Right cardiac atrium (tissue), 5 donors: ENCODE data around the gene FSHR. TPM values are rescaled to one million over a fixed set of nuclear protein-coding genes. Genes with fewer than 3 reads are reported as not detected.

Experiments used
- ATAC-seq, 2 donors: fragments of 200-7000 bp; cut with Tn5 transposase; one replicate each; pipeline versions ENCODE4 v1.8.0 to v1.9.1; 2020; ENCODE audit warnings: moderate library complexity in 2 of 2, mild to moderate bottlenecking in 1 of 2
- DNase-seq, 3 donors: peaks; one replicate each; pipeline ENCODE4 v3.0.0-alpha.2; 2020
- H3K27ac ChIP-seq: one replicate; pipeline ENCODE4 v1.5.1; 2013; ENCODE audit warnings: mild to moderate bottlenecking, low read length, control low read depth, moderate library complexity
- H3K27me3 ChIP-seq: one replicate; pipeline ENCODE4 v1.6.1; 2013; ENCODE audit not compliant: control insufficient read depth, insufficient read depth
- H3K4me1 ChIP-seq: one replicate; pipeline ENCODE4 v1.6.1; 2013; ENCODE audit warnings: low read length; ENCODE audit not compliant: control insufficient read depth, insufficient read depth
- H3K4me3 ChIP-seq: one replicate; pipeline ENCODE4 v1.5.1; 2013; ENCODE audit warnings: low read length, control low read depth
- H3K9me3 ChIP-seq: one replicate; pipeline ENCODE4 v1.6.1; 2013; ENCODE audit warnings: low read length; ENCODE audit not compliant: control insufficient read depth
- WGBS: extraction: QIAGEN DNeasy Blood & Tissue Kit; methylation state at CpG from one replicate; pipeline ENCODE4 v1.1.7; 2013; 5-methylcytosine and 5-hydroxymethylcytosine counted together
- intact Hi-C, 4 donors: fragments of 100-400 bp; cut with DNase I; formaldehyde crosslinking; loops; one replicate each; pipeline versions ENCODE4 v1.11.0 to v1.14.0; 2022 to 2023
- polyA plus RNA-seq: library from polyadenylated mRNA; stranded (reverse); fragments of 200-250 nt; gene quantifications from one replicate; pipeline ENCODE4 v1.2.3, GENCODE V29; 2013
- total RNA-seq, 4 donors: library from RNA; stranded (reverse); fragmentation: NEBNext Ultra II Directional; extraction: Animal tissue kit (Norgen Biotek cat#: 25700); gene quantifications; one replicate each; pipeline ENCODE4 v1.2.1, GENCODE V29; 2021
- donor health status: healthy with polysubstance abuse.
- donor health status: DM: no; HTN: yes; CAD: no.
- donor health status: DM: no; HTN: no; CAD: no.
- donor health status: DM: no; HTN: yes; CAD: no; lungs with severe emphysema.
- donor health status: DM: yes; HTN: yes; CAD: no.

FSHR gene
- total and polyA plus RNA-seq, 5 donors = 0.11 to 0.39 (median 0.22) TPM; not detected in 1

DNA sequence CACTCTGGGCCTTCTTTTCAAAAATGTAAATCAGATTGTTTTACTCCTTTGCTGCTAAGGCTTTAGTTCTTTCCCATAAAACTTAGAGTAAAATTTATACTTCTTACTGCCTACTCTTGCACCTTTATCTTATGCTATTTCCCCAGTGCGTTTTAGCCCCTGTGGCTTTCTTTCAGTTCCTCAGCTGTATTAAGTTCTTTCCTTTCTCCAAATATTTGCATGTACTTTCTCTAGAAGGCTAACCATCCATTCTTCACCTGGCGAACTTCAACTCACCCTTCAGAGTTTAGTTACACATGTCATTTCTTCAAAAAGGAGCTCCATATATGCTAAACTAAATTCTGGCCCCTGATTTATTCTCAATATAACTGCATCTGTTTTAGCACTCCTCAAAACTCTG lies 160.7 kb downstream of the FSHR start:
- Histone ChIP-seq H3K27me3 (no peaks in the 10 kb centered on the region), H3K27ac (no peak overlapping the region), H3K4me1 (no peaks in the 10 kb centered on the region), H3K9me3 (no peaks in the 10 kb centered on the region), H3K4me3 (no peak overlapping the region)
- intact Hi-C loops = no loop called here
- DNase-seq (no peak), ATAC-seq (no peak)
- 74% methylated on average over 2 of the region's 2 CpGs for WGBS

DNA sequence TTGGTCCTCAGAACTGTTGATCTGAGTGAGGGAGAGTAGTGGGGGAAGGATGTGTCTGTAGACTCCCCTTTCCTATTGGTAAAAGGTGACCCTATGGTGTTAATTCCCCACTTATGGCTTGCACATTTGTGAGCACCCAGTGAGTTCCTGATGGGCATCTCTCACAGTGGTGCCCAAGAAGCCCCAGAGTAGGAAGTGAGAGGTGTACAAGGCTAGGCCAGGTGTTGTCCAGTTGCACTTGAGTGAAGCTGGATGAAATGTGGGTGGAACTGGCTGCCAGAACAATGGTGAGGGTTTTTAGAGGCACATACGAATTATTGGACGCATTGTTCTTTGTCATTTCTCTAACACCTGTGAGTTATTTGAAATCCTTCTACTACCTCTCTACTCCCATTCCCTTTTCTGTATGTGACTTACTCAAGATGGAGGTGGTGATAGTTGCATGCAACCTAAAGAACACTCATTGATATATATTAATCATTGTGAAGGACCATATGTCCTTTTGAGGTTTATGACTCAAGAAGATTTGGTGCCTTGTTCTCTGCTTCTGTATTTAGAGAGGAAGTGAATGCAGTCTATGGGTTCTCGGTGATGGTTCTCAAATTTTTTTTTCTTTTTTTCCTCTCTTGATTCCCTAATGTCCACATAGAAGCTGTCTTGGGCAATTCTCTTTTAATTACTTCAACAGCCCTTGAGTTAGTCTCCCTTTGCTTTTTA lies 162.7 kb downstream of the FSHR start:
- Histone ChIP-seq H3K9me3 (no peaks in the 10 kb centered on the region), H3K4me3 (no peak overlapping the region), H3K27me3 (no peaks in the 10 kb centered on the region), H3K27ac (no peak overlapping the region), H3K4me1 (no peaks in the 10 kb centered on the region)
- ATAC-seq (no peak), DNase-seq (no peak)
- intact Hi-C loops = no loop called here
- 89% methylated on average over 3 of the region's 3 CpGs for WGBS

DNA sequence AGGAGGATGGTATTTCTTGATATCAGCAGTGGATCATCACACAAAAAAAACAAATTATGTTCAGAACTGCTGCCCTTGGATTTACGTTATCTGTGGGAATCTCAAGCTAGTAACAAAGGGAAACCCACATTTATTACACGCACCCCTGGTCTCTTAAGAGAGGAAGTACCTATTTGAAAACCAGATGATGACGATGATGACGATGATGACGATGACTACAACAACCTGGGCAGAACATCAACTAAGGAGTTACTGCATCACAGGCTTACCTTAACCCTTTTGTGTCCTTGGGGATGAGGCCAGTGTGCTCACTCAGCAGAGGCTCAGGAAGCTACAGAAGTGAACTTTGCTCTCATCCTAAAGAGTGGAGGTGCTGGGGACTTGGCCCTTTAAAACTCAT lies 169.4 kb downstream of the FSHR start:
- 60% methylated on average over 5 of the region's 5 CpGs for WGBS
- no peak overlapping the region for H3K27ac ChIP-seq
- ATAC-seq (no peak), DNase-seq (no peak)
- no peaks in the 10 kb centered on the region for H3K9me3 ChIP-seq
- intact Hi-C loops = no loop called here
- no peaks in the 10 kb centered on the region for H3K4me1 ChIP-seq
- H3K27me3 ChIP-seq = no peaks in the 10 kb centered on the region
- no peak overlapping the region for H3K4me3 ChIP-seq

DNA sequence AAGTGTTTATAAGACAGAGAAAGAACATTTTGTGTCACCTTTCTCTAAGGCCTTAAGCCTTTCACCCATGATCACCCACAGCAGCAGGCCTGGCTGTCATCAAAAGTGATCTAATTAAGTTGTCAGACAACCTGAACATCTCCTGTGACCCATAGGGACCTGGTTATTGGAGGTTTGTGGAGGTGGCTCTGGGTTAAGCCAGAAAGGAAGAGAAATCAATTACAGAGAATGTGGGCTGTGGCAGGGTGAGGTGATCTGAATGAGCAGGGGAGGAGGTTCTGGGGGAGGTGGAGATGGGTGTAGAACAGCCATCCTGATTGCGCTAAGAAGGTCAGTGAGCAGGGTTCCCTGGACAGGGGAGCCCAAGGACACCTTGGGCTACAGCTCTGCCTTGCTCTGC lies 170.8 kb downstream of the FSHR start:
- no peak overlapping the region for H3K27ac ChIP-seq
- H3K9me3 ChIP-seq = no peaks in the 10 kb centered on the region
- intact Hi-C loops = no loop called here
- no peak for ATAC-seq
- DNase-seq = no peak
- H3K4me3 ChIP-seq = no peak overlapping the region
- no peaks in the 10 kb centered on the region for H3K4me1 ChIP-seq
- WGBS = 94% methylated on average over 1 of the region's 1 CpG
- H3K27me3 ChIP-seq = no peaks in the 10 kb centered on the region

DNA sequence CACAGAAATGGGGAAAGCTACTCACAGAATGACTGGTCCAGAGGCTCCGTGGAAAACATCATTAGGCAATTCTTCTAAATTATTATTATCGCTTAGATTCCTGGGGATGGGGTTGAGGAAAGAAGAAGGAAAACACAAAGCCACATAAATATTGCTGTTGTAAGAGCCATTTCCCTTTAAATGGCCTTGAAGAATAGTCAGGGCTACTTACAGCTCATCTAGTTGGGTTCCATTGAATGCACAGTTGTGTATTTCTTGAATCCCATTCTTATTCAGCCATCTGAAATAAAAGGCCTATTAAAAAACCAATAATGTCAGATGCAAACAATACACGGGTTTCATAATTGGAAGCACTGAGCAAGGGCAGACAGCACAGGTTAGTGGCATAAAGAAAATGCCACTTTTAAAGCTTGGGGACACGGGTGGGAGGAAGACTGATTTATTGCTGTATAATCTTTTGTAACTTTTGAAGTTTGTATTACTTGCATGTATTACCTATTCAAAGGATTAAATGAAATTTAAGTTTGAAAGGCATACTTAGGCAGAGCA lies 171.4 kb downstream of the FSHR start:
- Histone ChIP-seq H3K27me3 (no peaks in the 10 kb centered on the region), H3K9me3 (no peaks in the 10 kb centered on the region), H3K4me1 (no peaks in the 10 kb centered on the region), H3K27ac (no peak overlapping the region), H3K4me3 (no peak overlapping the region)
- WGBS = 80% methylated on average over 4 of the region's 4 CpGs
- intact Hi-C loops = no loop called here
- ATAC-seq = no peak
- DNase-seq = no peak

DNA sequence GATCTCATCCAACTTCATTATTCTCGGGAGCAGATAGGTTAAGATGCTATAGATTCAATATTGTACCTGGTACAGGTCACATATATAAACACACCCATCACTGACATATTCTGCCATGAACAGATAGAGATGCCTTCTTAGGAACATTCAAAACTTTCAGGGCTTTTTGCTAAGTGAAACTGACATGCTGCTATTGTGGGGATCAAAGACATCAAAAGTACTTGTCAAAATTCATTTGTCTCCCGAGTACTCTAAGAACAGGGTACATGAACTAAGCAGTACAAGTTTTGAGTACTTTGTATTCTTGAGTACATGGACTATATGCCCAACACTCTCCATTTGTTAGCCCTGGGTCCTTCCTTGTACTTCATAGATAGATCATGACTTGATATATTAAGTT lies 173.5 kb downstream of the FSHR start:
- Histone ChIP-seq H3K4me1 (no peaks in the 10 kb centered on the region), H3K9me3 (no peaks in the 10 kb centered on the region), H3K27me3 (no peaks in the 10 kb centered on the region), H3K27ac (no peak overlapping the region), H3K4me3 (no peak overlapping the region)
- 90% methylated on average over 2 of the region's 2 CpGs for WGBS
- intact Hi-C loops = no loop called here
- no peak for DNase-seq
- ATAC-seq = no peak

DNA sequence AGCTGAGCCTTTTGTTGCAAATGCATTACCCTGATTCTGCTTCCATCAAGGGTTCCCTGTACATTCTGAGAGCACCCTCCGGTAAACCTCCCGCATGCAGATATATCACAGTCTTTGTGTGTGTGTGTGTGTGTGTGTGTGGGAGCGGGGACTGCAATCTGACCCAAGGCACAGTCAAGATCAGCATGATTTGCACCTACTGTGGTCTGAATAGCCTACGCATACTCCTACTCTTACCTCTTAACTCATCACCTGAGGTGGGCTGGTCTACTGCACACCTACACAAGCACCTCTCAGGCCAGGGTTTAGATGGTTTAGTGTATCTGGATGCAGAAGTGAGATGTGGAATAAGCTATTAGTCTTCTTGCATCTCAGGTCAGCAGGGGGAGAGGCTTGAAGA lies 174.6 kb downstream of the FSHR start:
- Histone ChIP-seq H3K9me3 (no peaks in the 10 kb centered on the region), H3K4me3 (no peak overlapping the region), H3K27ac (no peak overlapping the region), H3K4me1 (no peaks in the 10 kb centered on the region), H3K27me3 (no peaks in the 10 kb centered on the region)
- intact Hi-C loops = no loop called here
- DNase-seq (no peak), ATAC-seq (no peak)
- 95% methylated on average over 4 of the region's 4 CpGs for WGBS

DNA sequence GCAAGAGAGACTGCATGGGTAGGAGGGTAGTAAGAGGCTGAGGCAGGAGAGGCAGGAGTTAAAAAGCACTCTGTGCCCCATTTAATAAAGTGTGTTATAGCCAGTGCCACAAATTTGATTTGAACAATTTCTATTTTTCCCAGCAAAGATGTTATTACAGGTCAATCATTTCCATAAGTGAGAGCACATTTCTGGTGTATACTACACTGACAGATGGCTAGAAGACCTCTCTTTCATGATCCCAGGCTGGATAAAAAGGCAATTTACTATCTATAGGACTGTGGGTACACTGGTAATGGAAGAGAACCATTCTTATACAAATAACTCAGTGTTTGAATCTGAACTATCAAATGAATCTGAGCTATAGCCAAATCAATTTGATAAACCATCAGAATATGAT lies 176.2 kb downstream of the FSHR start:
- ATAC-seq = no peak
- intact Hi-C loops = no loop called here

DNA sequence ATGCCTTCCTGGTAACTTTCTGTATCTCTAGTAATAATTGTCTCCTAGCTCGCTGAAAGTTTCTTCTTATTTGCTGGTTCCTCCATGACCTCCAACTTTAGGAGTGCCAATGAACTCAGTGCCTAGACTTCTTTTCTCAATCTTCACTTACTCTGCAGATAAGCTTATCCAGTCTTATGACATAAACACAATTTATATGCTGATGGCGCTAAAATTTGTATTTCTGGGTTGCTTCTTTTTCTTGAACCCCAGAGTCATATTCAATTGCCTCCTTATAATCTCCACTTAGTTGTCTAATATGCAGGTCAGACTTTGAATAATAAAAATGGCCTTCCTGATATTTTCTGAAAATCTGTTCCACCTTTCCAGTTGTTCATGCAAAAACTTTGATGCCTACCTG lies 182.5 kb downstream of the FSHR start:
- Histone ChIP-seq H3K9me3 (no peaks in the 10 kb centered on the region), H3K4me1 (no peaks in the 10 kb centered on the region), H3K27me3 (no peaks in the 10 kb centered on the region), H3K4me3 (no peak overlapping the region), H3K27ac (no peak overlapping the region)
- no peak for ATAC-seq
- intact Hi-C loops = no loop called here
- DNase-seq = no peak
- WGBS = 91% methylated on average over 2 of the region's 2 CpGs

More for the DNA sequence above, 176.2 kb downstream of the FSHR start:
- H3K27me3 ChIP-seq = no peaks in the 10 kb centered on the region
- no peak for DNase-seq
- no peak overlapping the region for H3K27ac ChIP-seq
- H3K4me3 ChIP-seq = no peak overlapping the region
- no peaks in the 10 kb centered on the region for H3K4me1 ChIP-seq
- H3K9me3 ChIP-seq = no peaks in the 10 kb centered on the region

DNA sequence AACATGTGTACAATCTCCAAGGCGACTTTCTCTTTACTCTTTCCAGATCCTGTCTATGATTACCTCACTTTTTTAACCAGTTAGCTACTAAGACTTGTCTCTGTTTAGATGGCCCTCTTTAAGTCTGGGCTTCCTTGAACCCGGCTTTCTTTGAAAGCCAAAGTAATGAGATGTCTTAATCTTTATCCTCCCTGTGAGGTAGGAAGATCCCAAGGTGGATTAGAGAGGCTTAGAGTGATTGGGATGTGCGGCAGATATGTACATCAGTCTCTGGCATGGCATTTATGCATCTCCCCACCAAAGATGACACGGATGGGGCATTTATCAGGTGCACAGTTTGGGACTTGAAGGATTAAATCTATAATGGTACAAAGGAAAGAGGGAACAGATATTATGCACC lies 186.3 kb downstream of the FSHR start:
- intact Hi-C loops = no loop called here
- H3K27ac ChIP-seq = no peak overlapping the region
- no peaks in the 10 kb centered on the region for H3K27me3 ChIP-seq
- ATAC-seq (no peak), DNase-seq (no peak)
- H3K4me3 ChIP-seq = no peak overlapping the region
- H3K9me3 ChIP-seq = no peaks in the 10 kb centered on the region
- 78% methylated on average over 4 of the region's 4 CpGs for WGBS
- no peaks in the 10 kb centered on the region for H3K4me1 ChIP-seq

DNA sequence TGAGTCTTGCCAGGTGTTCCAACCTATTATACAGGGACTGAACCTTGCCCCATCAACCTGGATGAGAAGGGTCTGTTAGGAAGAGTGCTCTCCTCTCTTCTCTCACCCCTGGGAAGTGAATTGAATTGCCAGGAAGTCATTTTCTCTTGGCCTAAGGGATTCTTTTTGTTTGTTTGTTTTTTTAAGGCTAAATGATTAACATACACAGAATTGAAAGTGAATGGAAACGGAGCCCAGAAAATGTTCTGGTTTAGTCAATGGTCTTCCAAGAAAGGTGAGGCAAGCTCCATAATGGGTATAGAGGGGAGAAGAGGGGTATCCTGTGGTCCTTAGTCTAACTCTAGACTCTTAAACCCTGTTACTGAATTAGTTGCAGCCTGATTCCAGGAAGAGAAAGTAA lies 189.1 kb downstream of the FSHR start:
- DNase-seq (no peak), ATAC-seq (no peak)
- Histone ChIP-seq H3K4me3 (no peak overlapping the region), H3K9me3 (no peaks in the 10 kb centered on the region), H3K4me1 (no peaks in the 10 kb centered on the region), H3K27ac (no peak overlapping the region), H3K27me3 (no peaks in the 10 kb centered on the region)
- intact Hi-C loops = no loop called here
- 62% methylated on average over 1 of the region's 1 CpG for WGBS

DNA sequence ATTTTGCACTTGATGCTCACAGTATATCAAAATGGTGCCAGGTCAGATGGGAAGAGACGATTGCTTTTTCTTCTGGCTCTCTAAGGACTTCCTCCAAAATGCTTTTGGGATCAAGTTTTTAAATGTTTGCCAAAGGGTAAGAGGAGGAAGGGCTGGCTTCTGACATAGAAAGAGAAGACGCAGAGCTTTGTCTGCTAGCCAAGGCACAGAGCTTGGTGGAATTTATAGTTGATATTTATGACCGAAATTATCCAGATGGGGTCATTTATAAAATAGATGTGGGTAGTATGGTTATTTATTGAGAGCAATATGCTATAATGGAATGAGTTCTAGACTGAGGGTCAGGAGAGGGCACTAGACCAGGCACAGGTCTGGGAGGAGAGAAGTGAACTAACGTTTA lies 193.3 kb downstream of the FSHR start:
- WGBS = 54% methylated on average over 4 of the region's 4 CpGs
- Histone ChIP-seq H3K27ac (no peak overlapping the region), H3K4me3 (no peak overlapping the region), H3K9me3 (no peaks in the 10 kb centered on the region), H3K4me1 (no peaks in the 10 kb centered on the region), H3K27me3 (no peaks in the 10 kb centered on the region)
- intact Hi-C loops = no loop called here
- ATAC-seq (no peak), DNase-seq (no peak)
